Measurements from ENCODE around the gene DCDC1.

Gene DCDC1

GRCh38 chr11:30916764-30917163 lies 452.8 kb downstream of the DCDC1 start:
- no peak for DNase-seq

GRCh38 chr11:30914143-30914762 lies 455.3 kb downstream of the DCDC1 start:
- peak in 41 of 56 donors; percentile 1 to 70 (median 19) for DNase-seq

GRCh38 chr11:30911247-30911646 lies 458.3 kb downstream of the DCDC1 start:
- DNase-seq, result no peak

- DNase-seq, result no peak
Observed at GRCh38 chr11:30908857-30909256, 460.7 kb downstream of the DCDC1 start.

GRCh38 chr11:30908272-30908671 lies 461.3 kb downstream of the DCDC1 start:
- no peak for DNase-seq

GRCh38 chr11:30902929-30903328 lies 466.6 kb downstream of the DCDC1 start:
- DNase-seq, result no peak

GRCh38 chr11:30895046-30895445 lies 474.5 kb downstream of the DCDC1 start:
- DNase-seq, result no peak

- no peak for DNase-seq
Observed at GRCh38 chr11:30893318-30893717, 476.2 kb downstream of the DCDC1 start.

- DNase-seq, result no peak
Observed at GRCh38 chr11:30889143-30889794, 480.3 kb downstream of the DCDC1 start.

- no peak for DNase-seq
Observed at GRCh38 chr11:30879322-30880005, 490.1 kb downstream of the DCDC1 start.

GRCh38 chr11:30878400-30878799 lies 491.1 kb downstream of the DCDC1 start:
- DNase-seq, result no peak

GRCh38 chr11:30876663-30877396 lies 492.7 kb downstream of the DCDC1 start:
- DNase-seq, result no peak

- no peak for DNase-seq
Observed at GRCh38 chr11:30876228-30876627, 493.3 kb downstream of the DCDC1 start.

GRCh38 chr11:30875806-30876205 lies 493.7 kb downstream of the DCDC1 start:
- DNase-seq, result no peak

- no peak for DNase-seq
Observed at GRCh38 chr11:30873924-30874610, 495.5 kb downstream of the DCDC1 start.

GRCh38 chr11:30868626-30869081 lies 500.9 kb downstream of the DCDC1 start:
- no peak for DNase-seq

- no peak for DNase-seq
Observed at GRCh38 chr11:30863209-30863608, 506.3 kb downstream of the DCDC1 start.

- no peak for DNase-seq
Observed at GRCh38 chr11:30861531-30861930, 508.0 kb downstream of the DCDC1 start.

- DNase-seq, result peak in 1 of 56 donors; percentile 35
Observed at GRCh38 chr11:30861064-30861463, 508.5 kb downstream of the DCDC1 start.

- no peak for DNase-seq
Observed at GRCh38 chr11:30860146-30860545, 509.4 kb downstream of the DCDC1 start.

GRCh38 chr11:30859669-30860068 lies 509.9 kb downstream of the DCDC1 start:
- DNase-seq, result no peak

Measured in nucleus accumbens (tissue), 56 donors.